Esophagus muscularis mucosa (tissue), 4 donors: Measurements from ENCODE around the gene PLPP6. TPM values are rescaled to one million over a fixed set of nuclear protein-coding genes. Genes with fewer than 3 reads are reported as not detected.

Experiments used
- DNase-seq: peaks from one replicate; pipeline ENCODE4 v3.0.0-alpha.2; 2017; ENCODE audit errors: extremely low spot score
- H3K27ac ChIP-seq, 4 donors: fragments of 200-600 bp; sonication (generic); replicated peaks in 1 of 4; 1 replicate in 3 of 4; 2 replicates in 1 of 4; pipeline ENCODE4 v1.5.1; 2016 to 2019; ENCODE audit warnings: mild to moderate bottlenecking in 1 of 4
- H3K27me3 ChIP-seq, 4 donors: fragments of 200-600 bp; sonication (generic); one replicate each; pipeline versions ENCODE4 v1.5.1 to v1.6.0; 2016 to 2019
- H3K36me3 ChIP-seq, 4 donors: fragments of 200-600 bp; sonication (generic); one replicate each; pipeline ENCODE4 v1.5.1; 2016 to 2019
- H3K4me1 ChIP-seq, 4 donors: fragments of 200-600 bp; sonication (generic); one replicate each; pipeline ENCODE4 v1.5.1; 2016 to 2019
- H3K4me3 ChIP-seq, 4 donors: fragments of 200-600 bp; sonication (generic); 1 replicate in 2 of 4; 2 replicates in 2 of 4; pipeline ENCODE4 v1.5.1; 2016 to 2019; ENCODE audit warnings: mild to moderate bottlenecking in 4 of 4, moderate library complexity in 1 of 4
- H3K9me3 ChIP-seq, 4 donors: fragments of 200-600 bp; sonication (generic); 1 replicate in 3 of 4; 2 replicates in 1 of 4; pipeline ENCODE4 v1.5.1; 2016 to 2019
- EP300 ChIP-seq: sonication (generic); formaldehyde crosslinking; IDR thresholded peaks from one replicate; pipeline ENCODE4 v1.6.1; 2017; ENCODE audit warnings: antibody characterized with exemption
- POLR2A ChIP-seq: fragments of 450-650 bp; IDR thresholded peaks from one replicate; pipeline ENCODE4 v1.6.1; 2017; ENCODE audit warnings: antibody characterized with exemption, moderate library complexity, mild to moderate bottlenecking, low read depth
- POLR2AphosphoS5 ChIP-seq, 2 donors: sonication (generic); formaldehyde crosslinking; IDR thresholded peaks; one replicate each; pipeline ENCODE4 v1.6.1; 2017; ENCODE audit warnings: antibody characterized with exemption in 2 of 2
- WGBS: methylation state at CpG from one replicate; pipeline ENCODE4 v1.1.5; 2018; 5-methylcytosine and 5-hydroxymethylcytosine counted together
- intact Hi-C: fragments of 100-400 bp; cut with DNase I; formaldehyde crosslinking; loops from one replicate; pipeline ENCODE4 v1.15.1; 2023
- total RNA-seq, 4 donors: library from RNA; depleted of rRNA; stranded (reverse); fragments of >200 nt; gene quantifications; one replicate each; pipeline versions ENCODE4 v1.1.0 to v1.2.1, GENCODE V29; 2016
- TF ChIP-seq, protein P1 (sequence below), 3 experiments: fragments of 200-600 bp in 2 of 3; fragments of 450-650 bp in 1 of 3; sonication (generic) in 2 of 3; IDR thresholded peaks; one replicate each; pipeline ENCODE4 v1.5.1; 2017 to 2019; ENCODE audit warnings: antibody characterized with exemption in 3 of 3, mild to moderate bottlenecking in 2 of 3, moderate library complexity in 1 of 3

The PLPP6 gene
- total RNA-seq, 4 donors from 2014 or later: 3.8 to 6.3 (median 6.2) TPM

DNA sequence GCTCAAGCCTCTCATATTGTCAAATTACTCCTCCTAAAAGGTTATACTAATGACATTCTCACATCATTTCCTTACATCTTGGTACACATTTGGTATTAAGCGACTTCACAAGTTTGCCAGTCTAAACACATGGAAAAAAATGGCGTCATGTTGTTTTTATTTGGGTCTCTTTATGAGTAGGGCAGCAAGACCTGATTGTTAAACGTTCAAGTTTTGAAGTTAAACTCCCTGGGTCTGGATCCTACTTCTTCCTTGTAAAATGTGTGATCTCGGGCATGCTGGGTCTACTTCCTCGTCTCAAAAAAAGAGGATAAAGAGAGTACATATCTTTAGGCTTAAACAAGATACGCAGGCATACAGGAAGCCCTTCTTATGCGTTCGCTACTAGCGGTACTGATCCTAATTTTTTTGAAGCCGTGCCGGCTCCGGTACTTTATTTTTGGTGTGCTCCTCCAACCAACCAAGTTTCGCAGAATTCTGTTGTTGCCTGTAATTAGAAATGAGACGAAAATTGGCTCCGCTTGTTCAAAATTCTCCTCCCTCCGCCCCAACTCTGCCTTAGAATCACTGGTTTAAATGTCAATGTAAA is 16.7 kb downstream of the PLPP6 start:
- TF ChIP-seq, protein P1, sequence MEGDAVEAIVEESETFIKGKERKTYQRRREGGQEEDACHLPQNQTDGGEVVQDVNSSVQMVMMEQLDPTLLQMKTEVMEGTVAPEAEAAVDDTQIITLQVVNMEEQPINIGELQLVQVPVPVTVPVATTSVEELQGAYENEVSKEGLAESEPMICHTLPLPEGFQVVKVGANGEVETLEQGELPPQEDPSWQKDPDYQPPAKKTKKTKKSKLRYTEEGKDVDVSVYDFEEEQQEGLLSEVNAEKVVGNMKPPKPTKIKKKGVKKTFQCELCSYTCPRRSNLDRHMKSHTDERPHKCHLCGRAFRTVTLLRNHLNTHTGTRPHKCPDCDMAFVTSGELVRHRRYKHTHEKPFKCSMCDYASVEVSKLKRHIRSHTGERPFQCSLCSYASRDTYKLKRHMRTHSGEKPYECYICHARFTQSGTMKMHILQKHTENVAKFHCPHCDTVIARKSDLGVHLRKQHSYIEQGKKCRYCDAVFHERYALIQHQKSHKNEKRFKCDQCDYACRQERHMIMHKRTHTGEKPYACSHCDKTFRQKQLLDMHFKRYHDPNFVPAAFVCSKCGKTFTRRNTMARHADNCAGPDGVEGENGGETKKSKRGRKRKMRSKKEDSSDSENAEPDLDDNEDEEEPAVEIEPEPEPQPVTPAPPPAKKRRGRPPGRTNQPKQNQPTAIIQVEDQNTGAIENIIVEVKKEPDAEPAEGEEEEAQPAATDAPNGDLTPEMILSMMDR (IDR thresholded peaks at IDR 0.05): no peak
- TF ChIP-seq POLR2A: no peak
- TF ChIP-seq EP300: no peak
- TF ChIP-seq POLR2AphosphoS5 (IDR thresholded peaks at IDR 0.05): no peak
- Histone ChIP-seq H3K27ac (peak overlapping the region; percentile 93 to 100 (median 98)), H3K36me3 (no peaks in the 10 kb centered on the region), H3K27me3 (no peaks in the 10 kb centered on the region), H3K9me3 (no peaks in the 10 kb centered on the region), H3K4me3 (peak overlapping the region; percentile 80 to 97 (median 90)), H3K4me1 (peaks cover 10 to 42% (median 34%) of the 10 kb centered on the region in 4 donors)
- 2% methylated on average over 16 of the region's 16 CpGs for WGBS
- no peak for DNase-seq
- intact Hi-C loops: no loop called here

GRCh38 chr9:4679268-4680172 is 17.4 kb downstream of the PLPP6 start, which contains the start of gene CDC37L1:
TSS of gene CDC37L1 (plus strand) at chr9:4679569. CDS start at chr9:4679768, 199 bp downstream.
- Histone ChIP-seq H3K36me3 (peaks cover 0 to under 1% (median 0%) of the 10 kb centered on the region in 4 donors), H3K9me3 (no peaks in the 10 kb centered on the region), H3K4me3 (peak within 1 kb of the TSS; percentile 80 to 97 (median 90)), H3K27ac (peak within 1 kb of the TSS; percentile 93 to 100 (median 98)), H3K27me3 (no peaks in the 10 kb centered on the region), H3K4me1 (peaks cover 10 to 50% (median 41%) of the 10 kb centered on the region in 4 donors)
- peak; percentile 99 for DNase-seq
- WGBS: under 1% methylated on average over 22 of the region's 66 CpGs
- TF ChIP-seq EP300 (no peak), POLR2A (peak; percentile 88), POLR2AphosphoS5 (IDR thresholded peaks at IDR 0.05) (peak; percentile 99 to 100)
- TF ChIP-seq, protein P1 (IDR thresholded peaks at IDR 0.05): peak; percentile 30 to 80 (median 66)
- intact Hi-C loops: loop anchor here (2.0 kb wide), 1 partner anchor 61 kb away; the partner anchor contains the start of gene AK3

DNA sequence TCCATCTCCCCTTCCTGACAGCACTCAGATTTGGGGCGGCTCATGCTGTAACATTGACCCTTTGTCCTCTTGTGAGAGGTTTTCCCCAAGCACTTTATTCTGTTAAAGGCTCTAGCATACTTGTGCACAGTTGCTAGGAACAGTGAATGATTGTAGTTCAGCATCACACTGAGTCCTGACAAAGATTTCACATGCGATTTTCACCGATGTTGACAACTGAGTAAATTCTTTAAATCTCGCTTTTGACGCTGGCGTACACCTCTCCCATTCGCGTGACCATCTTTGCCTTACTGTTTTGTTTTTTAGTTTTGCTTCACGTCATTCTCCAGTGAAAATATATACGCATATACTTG is 18.1 kb downstream of the PLPP6 start:
- peak overlapping the region; percentile 93 to 100 (median 98) for H3K27ac ChIP-seq
- peaks cover 10 to 56% (median 47%) of the 10 kb centered on the region in 4 donors for H3K4me1 ChIP-seq
- intact Hi-C loops: loop anchor here (2.0 kb wide), 1 partner anchor 61 kb away; the partner anchor contains the start of gene AK3
- H3K27me3 ChIP-seq: no peaks in the 10 kb centered on the region
- peaks cover 0 to 6% (median 3%) of the 10 kb centered on the region in 4 donors for H3K36me3 ChIP-seq
- no peaks in the 10 kb centered on the region for H3K9me3 ChIP-seq
- TF ChIP-seq POLR2AphosphoS5 (IDR thresholded peaks at IDR 0.05) (no peak), POLR2A (no peak), EP300 (no peak)
- TF ChIP-seq, protein P1 (IDR thresholded peaks at IDR 0.05): no peak
- DNase-seq: no peak
- under 1% methylated on average over 10 of the region's 10 CpGs for WGBS
- H3K4me3 ChIP-seq: peak overlapping the region; percentile 80 to 97 (median 90)

GRCh38 chr9:4680750-4681149 is 18.7 kb downstream of the PLPP6 start:
- peak overlapping the region; percentile 93 to 100 (median 98) for H3K27ac ChIP-seq
- intact Hi-C loops: loop anchor here (2.0 kb wide), 1 partner anchor 60 kb away; the partner anchor contains the start of gene AK3
- 26% methylated on average over 2 of the region's 2 CpGs for WGBS

More at GRCh38 chr9:4680750-4681149, 18.7 kb downstream of the PLPP6 start:
- no peak for DNase-seq
- TF ChIP-seq POLR2A (no peak), EP300 (peak; percentile 20), POLR2AphosphoS5 (IDR thresholded peaks at IDR 0.05) (peak; percentile 16 to 74)
- TF ChIP-seq, protein P1 (IDR thresholded peaks at IDR 0.05): no peak
- H3K4me1 ChIP-seq: peaks cover 10 to 62% (median 53%) of the 10 kb centered on the region in 4 donors
- H3K27me3 ChIP-seq: no peaks in the 10 kb centered on the region
- H3K9me3 ChIP-seq: no peaks in the 10 kb centered on the region
- H3K36me3 ChIP-seq: peaks cover 0 to 12% (median 8%) of the 10 kb centered on the region in 4 donors
- peak overlapping the region; percentile 80 to 97 (median 90) for H3K4me3 ChIP-seq
